DOHH2 (cell line): Measurements from ENCODE around the gene CRIM1.

Experiments used
- H3F3A ChIP-seq: fragments of 200-600 bp; sonication (generic), shearing (Covaris generic); 2 replicates; pipeline ENCODE4 v1.6.0; 2016; ENCODE audit warnings: antibody characterized with exemption, mild to moderate bottlenecking; ENCODE audit not compliant: control insufficient read depth, insufficient read depth
- H3K27ac ChIP-seq: fragments of 200-600 bp; sonication (generic); 2 replicates; pipeline ENCODE4 v1.5.1; 2014; ENCODE audit warnings: low read depth, mild to moderate bottlenecking, low read length, moderate library complexity
- H3K27me3 ChIP-seq: fragments of 200-600 bp; sonication (generic); 2 replicates; pipeline ENCODE4 v1.6.1; 2014; ENCODE audit warnings: mild to moderate bottlenecking, low read length, mixed read lengths; ENCODE audit not compliant: control insufficient read depth
- H3K36me3 ChIP-seq: fragments of 200-600 bp; sonication (generic); 2 replicates; pipeline ENCODE4 v1.6.1; 2014; ENCODE audit warnings: mild to moderate bottlenecking, low read length, moderate library complexity, mixed read lengths; ENCODE audit not compliant: control insufficient read depth
- H3K4me1 ChIP-seq: fragments of 200-600 bp; sonication (generic); 2 replicates; pipeline ENCODE4 v1.6.1; 2014; ENCODE audit warnings: mild to moderate bottlenecking, low read length, mixed read lengths; ENCODE audit not compliant: control insufficient read depth
- H3K4me2 ChIP-seq: fragments of 200-600 bp; sonication (generic); 2 replicates; pipeline ENCODE4 v1.6.0; 2014; ENCODE audit warnings: mild to moderate bottlenecking, low read length, moderate library complexity
- H3K4me3 ChIP-seq: fragments of 200-600 bp; sonication (generic); 2 replicates; pipeline ENCODE4 v1.5.1; 2014; ENCODE audit warnings: mild to moderate bottlenecking, low read length, mixed read lengths
- H3K79me2 ChIP-seq: fragments of 200-600 bp; sonication (generic); 2 replicates; pipeline ENCODE4 v1.6.1; 2014; ENCODE audit warnings: mild to moderate bottlenecking, low read length, mixed read lengths; ENCODE audit not compliant: control insufficient read depth
- H3K9me2 ChIP-seq: fragments of 200-600 bp; sonication (generic); replicated peaks from 2 replicates; pipeline ENCODE4 v1.6.1; 2014; ENCODE audit warnings: mild to moderate bottlenecking, low read length, mixed read lengths; ENCODE audit not compliant: control insufficient read depth
- H3K9me3 ChIP-seq: fragments of 200-600 bp; sonication (generic); 2 replicates; pipeline ENCODE4 v1.6.1; 2014; ENCODE audit warnings: antibody characterized with exemption, low read length, mixed read lengths; ENCODE audit not compliant: control insufficient read depth, insufficient read depth
- H4K20me1 ChIP-seq: fragments of 200-600 bp; sonication (generic); 2 replicates; pipeline ENCODE4 v1.6.0; 2014; ENCODE audit warnings: low read depth, mild to moderate bottlenecking, antibody characterized with exemption, low read length, moderate library complexity; ENCODE audit not compliant: control insufficient read depth, insufficient read depth
- CTCF ChIP-seq: fragments of 200-600 bp; sonication (generic); IDR thresholded peaks from one replicate; pipeline ENCODE4 v1.5.1; 2014; ENCODE audit warnings: antibody characterized with exemption, mild to moderate bottlenecking, low read depth, low read length; ENCODE audit not compliant: poor library complexity, severe bottlenecking
- EZH2phosphoT487 ChIP-seq: fragments of 200-600 bp; sonication (generic); IDR thresholded peaks from 2 replicates; pipeline ENCODE4 v1.6.1; 2017; ENCODE audit warnings: borderline replicate concordance, mild to moderate bottlenecking, antibody characterized with exemption, low read length, moderate library complexity, mixed read lengths

The CRIM1 gene

GRCh38 chr2:36578343-36579296 lies 223.0 kb downstream of the CRIM1 start:
- Histone ChIP-seq H3K4me1 (no peaks in the 10 kb centered on the region), H3K9me3 (no peaks in the 10 kb centered on the region), H3K36me3 (peaks cover 64% of the 10 kb centered on the region), H3K4me3 (no peak overlapping the region), H3K4me2 (no peak overlapping the region), H4K20me1 (no peaks in the 10 kb centered on the region), H3K79me2 (no peaks in the 10 kb centered on the region), H3K27me3 (no peaks in the 10 kb centered on the region), H3F3A (no peaks in the 10 kb centered on the region), H3K9me2 (no peaks in the 10 kb centered on the region), H3K27ac (no peak overlapping the region)
- TF ChIP-seq CTCF (no peak), EZH2phosphoT487 (no peak)

- TF ChIP-seq EZH2phosphoT487 (no peak), CTCF (no peak)
- H4K20me1 ChIP-seq: no peaks in the 10 kb centered on the region
- no peaks in the 10 kb centered on the region for H3K4me1 ChIP-seq
- H3K27me3 ChIP-seq: no peaks in the 10 kb centered on the region
- peaks cover 66% of the 10 kb centered on the region for H3K36me3 ChIP-seq
- no peak overlapping the region for H3K4me3 ChIP-seq
- no peak overlapping the region for H3K27ac ChIP-seq
- no peaks in the 10 kb centered on the region for H3K9me3 ChIP-seq
- no peak overlapping the region for H3K4me2 ChIP-seq
- no peaks in the 10 kb centered on the region for H3K79me2 ChIP-seq
- H3K9me2 ChIP-seq: no peaks in the 10 kb centered on the region
- no peaks in the 10 kb centered on the region for H3F3A ChIP-seq
Observed at GRCh38 chr2:36579297-36579664, 223.7 kb downstream of the CRIM1 start.

GRCh38 chr2:36582538-36582937 lies 227.0 kb downstream of the CRIM1 start:
- no peaks in the 10 kb centered on the region for H3K9me3 ChIP-seq
- no peaks in the 10 kb centered on the region for H4K20me1 ChIP-seq
- no peak overlapping the region for H3K4me2 ChIP-seq
- no peak for TF ChIP-seq EZH2phosphoT487
- no peak for TF ChIP-seq CTCF
- H3K9me2 ChIP-seq: no peaks in the 10 kb centered on the region
- no peaks in the 10 kb centered on the region for H3K27me3 ChIP-seq
- no peaks in the 10 kb centered on the region for H3K79me2 ChIP-seq
- no peaks in the 10 kb centered on the region for H3F3A ChIP-seq
- H3K4me3 ChIP-seq: no peak overlapping the region
- H3K27ac ChIP-seq: no peak overlapping the region
- no peaks in the 10 kb centered on the region for H3K4me1 ChIP-seq
- peaks cover 62% of the 10 kb centered on the region for H3K36me3 ChIP-seq
